ENCODE measurements around the gene DNAH14. TPM values are rescaled to one million over a fixed set of nuclear protein-coding genes. Genes with fewer than 3 reads are reported as not detected.

Gene DNAH14
- total RNA-seq, 1 experiment from 2014 or later, result 39.7 TPM

DNA sequence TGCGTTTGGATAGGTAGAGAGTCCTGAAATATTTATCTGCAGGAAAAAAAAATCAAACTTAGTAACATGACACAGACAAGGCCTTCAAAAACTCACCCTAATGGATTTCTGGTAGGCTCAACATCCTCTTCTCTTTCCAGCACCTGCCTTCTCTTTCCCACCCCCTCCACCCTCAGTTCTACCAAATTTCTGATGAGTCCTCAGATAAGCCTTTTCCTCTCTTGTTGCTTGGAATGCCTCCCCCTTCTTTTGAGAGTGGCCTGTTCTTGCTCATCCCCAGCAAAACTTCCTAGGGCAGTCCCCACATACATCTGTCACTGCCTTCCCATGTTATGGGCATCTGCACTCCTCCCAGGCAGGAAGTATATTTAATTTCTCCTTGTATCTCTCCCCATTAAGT lies 506.0 kb downstream of the DNAH14 start:
- Histone ChIP-seq H3K79me1 (ENCODE audit: insufficient read depth, low read depth, low read length, poor library complexity, severe bottlenecking) (no peaks in the 10 kb centered on the region), H4K5ac (ENCODE audit: insufficient read length, low read depth, low read length) (no peak overlapping the region), H3K9me3 (ENCODE audit: control insufficient read depth, low read depth, low read length) (no peaks in the 10 kb centered on the region), H3K4ac (ENCODE audit: low read depth, low read length) (no peak overlapping the region), H4K8ac (replicated peaks; ENCODE audit: insufficient read length, low read depth, low read length) (no peak overlapping the region), H3K4me2 (ENCODE audit: insufficient read depth, insufficient read length, low read length) (no peak overlapping the region), H3T11ph (ENCODE audit: low read length) (no peak overlapping the region), H2BK15ac (ENCODE audit: low read depth, low read length) (no peak overlapping the region), H3K14ac (ENCODE audit: insufficient read depth, low read length) (no peak overlapping the region), H3K27ac (ENCODE audit: insufficient read length, low read depth, low read length) (no peak overlapping the region), H3K9ac (ENCODE audit: extremely low read depth, insufficient read length, low read length) (no peak overlapping the region), H3K4me1 (ENCODE audit: insufficient read depth, low read length) (no peaks in the 10 kb centered on the region), H2BK5ac (ENCODE audit: insufficient read length, low read length) (no peak overlapping the region), H3K23ac (ENCODE audit: insufficient read length, low read depth, low read length) (no peak overlapping the region), H4K20me1 (ENCODE audit: control insufficient read depth, insufficient read depth, insufficient read length) (no peaks in the 10 kb centered on the region), H2AK5ac (ENCODE audit: insufficient read length, low read length) (no peak overlapping the region), H3K23me2 (ENCODE audit: insufficient read length, low read depth, low read length, poor library complexity, severe bottlenecking) (no peaks in the 10 kb centered on the region), H3K79me2 (ENCODE audit: insufficient read depth, low read length) (no peaks in the 10 kb centered on the region), H3K27me3 (ENCODE audit: insufficient read depth, low read length) (no peaks in the 10 kb centered on the region), H3K18ac (ENCODE audit: insufficient read length, low read depth, low read length) (no peak overlapping the region), H3K56ac (ENCODE audit: insufficient read length, low read depth, low read length) (no peak overlapping the region), H2BK12ac (ENCODE audit: insufficient read length, low read depth, low read length) (no peak overlapping the region), H2BK20ac (ENCODE audit: low read depth, low read length, poor library complexity, severe bottlenecking) (no peak overlapping the region), H2AFZ (ENCODE audit: low read length) (no peak overlapping the region), H4K91ac (ENCODE audit: insufficient read length, low read depth, low read length) (no peak overlapping the region), H2BK120ac (ENCODE audit: low read depth, low read length, poor library complexity, severe bottlenecking) (no peak overlapping the region)
- Mint-ChIP-seq H3K27ac (no peak overlapping the region), H3K9me3 (peaks cover 12 to 13% of the 10 kb centered on the region in 2 experiments), H3K4me1 (peaks cover 2 to 5% of the 10 kb centered on the region in 2 experiments), H3K27me3 (ENCODE audit: low read depth) (peaks cover 11% of the 10 kb centered on the region), H3K36me3 (ENCODE audit: insufficient read depth in 1 of 3, low read depth in 3 of 3) (peaks cover 2 to 5% (median 4%) of the 10 kb centered on the region in 3 experiments; a peak in 4 of 7 replicates), H3K4me3 (no peak overlapping the region)
- TF ChIP-seq, protein P1, sequence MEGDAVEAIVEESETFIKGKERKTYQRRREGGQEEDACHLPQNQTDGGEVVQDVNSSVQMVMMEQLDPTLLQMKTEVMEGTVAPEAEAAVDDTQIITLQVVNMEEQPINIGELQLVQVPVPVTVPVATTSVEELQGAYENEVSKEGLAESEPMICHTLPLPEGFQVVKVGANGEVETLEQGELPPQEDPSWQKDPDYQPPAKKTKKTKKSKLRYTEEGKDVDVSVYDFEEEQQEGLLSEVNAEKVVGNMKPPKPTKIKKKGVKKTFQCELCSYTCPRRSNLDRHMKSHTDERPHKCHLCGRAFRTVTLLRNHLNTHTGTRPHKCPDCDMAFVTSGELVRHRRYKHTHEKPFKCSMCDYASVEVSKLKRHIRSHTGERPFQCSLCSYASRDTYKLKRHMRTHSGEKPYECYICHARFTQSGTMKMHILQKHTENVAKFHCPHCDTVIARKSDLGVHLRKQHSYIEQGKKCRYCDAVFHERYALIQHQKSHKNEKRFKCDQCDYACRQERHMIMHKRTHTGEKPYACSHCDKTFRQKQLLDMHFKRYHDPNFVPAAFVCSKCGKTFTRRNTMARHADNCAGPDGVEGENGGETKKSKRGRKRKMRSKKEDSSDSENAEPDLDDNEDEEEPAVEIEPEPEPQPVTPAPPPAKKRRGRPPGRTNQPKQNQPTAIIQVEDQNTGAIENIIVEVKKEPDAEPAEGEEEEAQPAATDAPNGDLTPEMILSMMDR (conservative IDR thresholded peaks at IDR 0.05), result no peak
- no CpG with 5 or more reads among the region's 1 CpG for whole genome bisulfite sequencing (ENCODE audit: extremely low coverage, insufficient read length, low lambda C conversion rate)
- DNase-seq, result no peak
